Psoas muscle (tissue), 8 donors: Measurements from ENCODE around the gene DDX23. TPM values are rescaled to one million over a fixed set of nuclear protein-coding genes. Genes with fewer than 3 reads are reported as not detected.

ENCODE experiments used
- ATAC-seq, 4 donors: fragments of 200-7000 bp; cut with Tn5 transposase; one replicate each; pipeline ENCODE4 v1.9.1; 2020; ENCODE audit warnings: moderate library complexity in 3 of 4, mild to moderate bottlenecking in 2 of 4
- DNase-seq, 2 donors: peaks; one replicate each; pipeline ENCODE4 v3.0.0-alpha.2; 2020
- H3K27ac ChIP-seq: fragments of 200-600 bp; one replicate; pipeline ENCODE4 v1.8.0; 2022
- H3K27me3 ChIP-seq, 3 donors: fragments of 200-600 bp in 1 of 3; one replicate each; pipeline versions ENCODE4 v1.6.1 to v1.8.0; 2013 to 2022; ENCODE audit warnings: low read length in 2 of 3, mild to moderate bottlenecking in 2 of 3, moderate library complexity in 1 of 3; ENCODE audit not compliant: insufficient read depth in 3 of 3
- H3K36me3 ChIP-seq, 2 donors: fragments of 200-600 bp in 1 of 2; one replicate each; pipeline versions ENCODE4 v1.6.1 to v1.8.0; 2013 to 2022; ENCODE audit warnings: low read depth in 1 of 2, mild to moderate bottlenecking in 1 of 2, moderate library complexity in 1 of 2; ENCODE audit not compliant: insufficient read depth in 1 of 2
- H3K4me1 ChIP-seq: fragments of 200-600 bp; one replicate; pipeline ENCODE4 v1.8.0; 2022
- H3K4me3 ChIP-seq: fragments of 200-600 bp; one replicate; pipeline ENCODE4 v1.8.0; 2022; ENCODE audit warnings: mild to moderate bottlenecking
- H3K9me3 ChIP-seq: fragments of 200-600 bp; one replicate; pipeline ENCODE4 v1.8.0; 2022
- CTCF ChIP-seq: fragments of 200-600 bp; IDR thresholded peaks from one replicate; pipeline ENCODE4 v1.8.0; 2022; ENCODE audit warnings: antibody characterized with exemption
- WGBS, 3 donors: extraction: QIAGEN DNeasy Blood & Tissue Kit; methylation state at CpG; one replicate each; pipeline versions ENCODE4 v1.1.6 to v1.1.7; 2013; 5-methylcytosine and 5-hydroxymethylcytosine counted together
- intact Hi-C, 2 donors: fragments of 100-400 bp; cut with DNase I; formaldehyde crosslinking; loops; one replicate each; pipeline versions ENCODE4 v1.11.0 to v1.14.2; 2022
- polyA plus RNA-seq, 3 donors: library from polyadenylated mRNA; stranded (reverse); fragments of 200-250 nt; gene quantifications; one replicate each; pipeline ENCODE4 v1.2.3, GENCODE V29; 2013
- total RNA-seq, 4 donors: library from RNA; stranded (reverse); fragmentation: NEBNext Ultra II Directional in 2 of 4; extraction: Animal tissue kit (Norgen Biotek cat#: 25700) in 2 of 4; gene quantifications; one replicate each; pipeline versions ENCODE4 v1.2.1 to v1.2.4, GENCODE V29; 2021 to 2023
- donor health status: healthy with polysubstance abuse.
- donor health status: DM: no; HTN: no; CAD: no; lungs with moderate emphysema.
- donor health status: Bipolar disorder and iron deficiency.
- donor health status: healthy.
- donor health status: DM: yes; HTN: yes; CAD: no.
- donor health status: DM: no; HTN: no; CAD: no.
- donor health status: DM: no; HTN: no; CAD: no.
- donor health status: DM: yes; HTN: yes; CAD: no.

DDX23 gene
- total and polyA plus RNA-seq, 7 donors: 38.5 to 92.8 (median 62.3) TPM

- ATAC-seq: peak in 3 of 4 donors; percentile 12 to 37 (median 26)
These were observed 14.2 kb upstream of the DDX23 start for GRCh38 chr12:48866052-48866711.

GRCh38 chr12:48865281-48866051 is 13.5 kb upstream of the DDX23 start, which contains the start of gene RND1:
Gene RND1 (minus strand): TSS chr12:48865870. CDS start chr12:48865767, 103 bp downstream.
- intact Hi-C loops: no loop called here

More at GRCh38 chr12:48866052-48866711, 14.2 kb upstream of the DDX23 start:
- DNase-seq: no peak
- Histone ChIP-seq H3K4me3 (peak overlapping the region; percentile 66), H3K4me1 (peaks cover 4% of the 10 kb centered on the region), H3K36me3 (no peaks in the 10 kb centered on the region), H3K27ac (no peak overlapping the region), H3K9me3 (no peaks in the 10 kb centered on the region), H3K27me3 (peaks cover 0 to 7% (median 5%) of the 10 kb centered on the region in 3 donors)
- WGBS, 3 donors: 73 to 80% (median 78%) methylated on average over 6 of the region's 6 CpGs
- intact Hi-C loops: no loop called here
- TF ChIP-seq CTCF: no peak

GRCh38 chr12:48863291-48863690 is 11.3 kb upstream of the DDX23 start:
- DNase-seq: no peak
- Histone ChIP-seq H3K27me3 (peaks cover 0 to 7% (median 5%) of the 10 kb centered on the region in 3 donors), H3K27ac (no peak overlapping the region), H3K9me3 (no peaks in the 10 kb centered on the region), H3K4me1 (peaks cover 4% of the 10 kb centered on the region), H3K4me3 (no peak overlapping the region), H3K36me3 (no peaks in the 10 kb centered on the region)
- TF ChIP-seq CTCF: no peak
- no peak for ATAC-seq
- WGBS, 3 donors: 54 to 68% (median 64%) methylated on average over 4 of the region's 4 CpGs
- intact Hi-C loops: no loop called here

More at GRCh38 chr12:48865281-48866051, 13.5 kb upstream of the DDX23 start, which contains the start of gene RND1:
- H3K36me3 ChIP-seq: no peaks in the 10 kb centered on the region
- H3K27ac ChIP-seq: no peak within 1 kb of the TSS
- DNase-seq (peak; percentile 81 to 91), ATAC-seq (peak; percentile 96 to 100 (median 98))
- 2 to 3% (median 3%) methylated on average over 32 of the region's 32 CpGs for WGBS, 3 donors
- peaks cover 4% of the 10 kb centered on the region for H3K4me1 ChIP-seq
- H3K9me3 ChIP-seq: no peaks in the 10 kb centered on the region
- no peak for TF ChIP-seq CTCF
- H3K27me3 ChIP-seq: peaks cover 0 to 7% (median 5%) of the 10 kb centered on the region in 3 donors
- H3K4me3 ChIP-seq: peak within 1 kb of the TSS; percentile 66

GRCh38 chr12:48862760-48863159 is 10.8 kb upstream of the DDX23 start:
- no peaks in the 10 kb centered on the region for H3K36me3 ChIP-seq
- DNase-seq (no peak), ATAC-seq (no peak)
- intact Hi-C loops: no loop called here
- H3K4me1 ChIP-seq: peaks cover 4% of the 10 kb centered on the region
- H3K9me3 ChIP-seq: no peaks in the 10 kb centered on the region
- no peak overlapping the region for H3K27ac ChIP-seq
- H3K4me3 ChIP-seq: no peak overlapping the region
- no peak for TF ChIP-seq CTCF
- 52 to 60% (median 57%) methylated on average over 5 of the region's 5 CpGs for WGBS, 3 donors
- H3K27me3 ChIP-seq: peaks cover 0 to 7% (median 5%) of the 10 kb centered on the region in 3 donors
